ENCODE measurements around the gene SHFL. TPM values are rescaled to one million over a fixed set of nuclear protein-coding genes. Genes with fewer than 3 reads are reported as not detected.

Gene SHFL
- polyA plus RNA-seq, 1 donor from 2014 or later: 1.2 TPM

- H3K36me3 ChIP-seq (ENCODE audit: insufficient read depth, low read length): peaks cover under 1% of the 10 kb centered on the region
- no peak overlapping the region for H3K27ac ChIP-seq (ENCODE audit: low read length)
- no peaks in the 10 kb centered on the region for H3K27me3 ChIP-seq (ENCODE audit: insufficient read depth, low read depth, low read length)
- no peaks in the 10 kb centered on the region for H3K9me2 ChIP-seq (ENCODE audit: insufficient read depth, low read length)
- no peak overlapping the region for H3K4me2 ChIP-seq (ENCODE audit: low read length)
- H2AFZ ChIP-seq (ENCODE audit: low read depth, low read length): no peak overlapping the region
- H3F3A ChIP-seq (ENCODE audit: insufficient read depth, low read length, poor library complexity, severe bottlenecking): no peaks in the 10 kb centered on the region
- H3K79me2 ChIP-seq (replicated peaks; ENCODE audit: insufficient read depth, low read length): peaks cover 5% of the 10 kb centered on the region
- H4K20me1 ChIP-seq (ENCODE audit: insufficient read depth): no peaks in the 10 kb centered on the region
- TF ChIP-seq, protein P1, sequence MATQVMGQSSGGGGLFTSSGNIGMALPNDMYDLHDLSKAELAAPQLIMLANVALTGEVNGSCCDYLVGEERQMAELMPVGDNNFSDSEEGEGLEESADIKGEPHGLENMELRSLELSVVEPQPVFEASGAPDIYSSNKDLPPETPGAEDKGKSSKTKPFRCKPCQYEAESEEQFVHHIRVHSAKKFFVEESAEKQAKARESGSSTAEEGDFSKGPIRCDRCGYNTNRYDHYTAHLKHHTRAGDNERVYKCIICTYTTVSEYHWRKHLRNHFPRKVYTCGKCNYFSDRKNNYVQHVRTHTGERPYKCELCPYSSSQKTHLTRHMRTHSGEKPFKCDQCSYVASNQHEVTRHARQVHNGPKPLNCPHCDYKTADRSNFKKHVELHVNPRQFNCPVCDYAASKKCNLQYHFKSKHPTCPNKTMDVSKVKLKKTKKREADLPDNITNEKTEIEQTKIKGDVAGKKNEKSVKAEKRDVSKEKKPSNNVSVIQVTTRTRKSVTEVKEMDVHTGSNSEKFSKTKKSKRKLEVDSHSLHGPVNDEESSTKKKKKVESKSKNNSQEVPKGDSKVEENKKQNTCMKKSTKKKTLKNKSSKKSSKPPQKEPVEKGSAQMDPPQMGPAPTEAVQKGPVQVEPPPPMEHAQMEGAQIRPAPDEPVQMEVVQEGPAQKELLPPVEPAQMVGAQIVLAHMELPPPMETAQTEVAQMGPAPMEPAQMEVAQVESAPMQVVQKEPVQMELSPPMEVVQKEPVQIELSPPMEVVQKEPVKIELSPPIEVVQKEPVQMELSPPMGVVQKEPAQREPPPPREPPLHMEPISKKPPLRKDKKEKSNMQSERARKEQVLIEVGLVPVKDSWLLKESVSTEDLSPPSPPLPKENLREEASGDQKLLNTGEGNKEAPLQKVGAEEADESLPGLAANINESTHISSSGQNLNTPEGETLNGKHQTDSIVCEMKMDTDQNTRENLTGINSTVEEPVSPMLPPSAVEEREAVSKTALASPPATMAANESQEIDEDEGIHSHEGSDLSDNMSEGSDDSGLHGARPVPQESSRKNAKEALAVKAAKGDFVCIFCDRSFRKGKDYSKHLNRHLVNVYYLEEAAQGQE (IDR thresholded peaks at IDR 0.05; ENCODE audit: borderline replicate concordance): no peak
- TF ChIP-seq POLR2AphosphoS5 (IDR thresholded peaks at IDR 0.05) (no peak), RAD21 (conservative IDR thresholded peaks at IDR 0.05) (no peak), TAF1 (IDR thresholded peaks at IDR 0.05; ENCODE audit: low read depth) (no peak), EP300 (conservative IDR thresholded peaks at IDR 0.05; ENCODE audit: poor library complexity, severe bottlenecking) (no peak), MXI1 (conservative IDR thresholded peaks at IDR 0.05; ENCODE audit: poor library complexity, severe bottlenecking) (no peak), SMC3 (conservative IDR thresholded peaks at IDR 0.05; ENCODE audit: poor library complexity) (no peak), EZH2 (IDR thresholded peaks at IDR 0.05; ENCODE audit: borderline replicate concordance, insufficient read depth, low read length, poor library complexity, severe bottlenecking) (no peak)
- TF ChIP-seq, protein P2, sequence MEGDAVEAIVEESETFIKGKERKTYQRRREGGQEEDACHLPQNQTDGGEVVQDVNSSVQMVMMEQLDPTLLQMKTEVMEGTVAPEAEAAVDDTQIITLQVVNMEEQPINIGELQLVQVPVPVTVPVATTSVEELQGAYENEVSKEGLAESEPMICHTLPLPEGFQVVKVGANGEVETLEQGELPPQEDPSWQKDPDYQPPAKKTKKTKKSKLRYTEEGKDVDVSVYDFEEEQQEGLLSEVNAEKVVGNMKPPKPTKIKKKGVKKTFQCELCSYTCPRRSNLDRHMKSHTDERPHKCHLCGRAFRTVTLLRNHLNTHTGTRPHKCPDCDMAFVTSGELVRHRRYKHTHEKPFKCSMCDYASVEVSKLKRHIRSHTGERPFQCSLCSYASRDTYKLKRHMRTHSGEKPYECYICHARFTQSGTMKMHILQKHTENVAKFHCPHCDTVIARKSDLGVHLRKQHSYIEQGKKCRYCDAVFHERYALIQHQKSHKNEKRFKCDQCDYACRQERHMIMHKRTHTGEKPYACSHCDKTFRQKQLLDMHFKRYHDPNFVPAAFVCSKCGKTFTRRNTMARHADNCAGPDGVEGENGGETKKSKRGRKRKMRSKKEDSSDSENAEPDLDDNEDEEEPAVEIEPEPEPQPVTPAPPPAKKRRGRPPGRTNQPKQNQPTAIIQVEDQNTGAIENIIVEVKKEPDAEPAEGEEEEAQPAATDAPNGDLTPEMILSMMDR (IDR thresholded peaks at IDR 0.05; ENCODE audit: poor library complexity, severe bottlenecking): no peak
- H3K4me3 ChIP-seq (ENCODE audit: low read length): no peak overlapping the region
- no peaks in the 10 kb centered on the region for H3K9me3 ChIP-seq (ENCODE audit: low read length)
- no peak overlapping the region for H3K9ac ChIP-seq (ENCODE audit: low read length)
Measured at GRCh38 chr19:10112037-10112761, 26.1 kb downstream of the SHFL start.

DNA sequence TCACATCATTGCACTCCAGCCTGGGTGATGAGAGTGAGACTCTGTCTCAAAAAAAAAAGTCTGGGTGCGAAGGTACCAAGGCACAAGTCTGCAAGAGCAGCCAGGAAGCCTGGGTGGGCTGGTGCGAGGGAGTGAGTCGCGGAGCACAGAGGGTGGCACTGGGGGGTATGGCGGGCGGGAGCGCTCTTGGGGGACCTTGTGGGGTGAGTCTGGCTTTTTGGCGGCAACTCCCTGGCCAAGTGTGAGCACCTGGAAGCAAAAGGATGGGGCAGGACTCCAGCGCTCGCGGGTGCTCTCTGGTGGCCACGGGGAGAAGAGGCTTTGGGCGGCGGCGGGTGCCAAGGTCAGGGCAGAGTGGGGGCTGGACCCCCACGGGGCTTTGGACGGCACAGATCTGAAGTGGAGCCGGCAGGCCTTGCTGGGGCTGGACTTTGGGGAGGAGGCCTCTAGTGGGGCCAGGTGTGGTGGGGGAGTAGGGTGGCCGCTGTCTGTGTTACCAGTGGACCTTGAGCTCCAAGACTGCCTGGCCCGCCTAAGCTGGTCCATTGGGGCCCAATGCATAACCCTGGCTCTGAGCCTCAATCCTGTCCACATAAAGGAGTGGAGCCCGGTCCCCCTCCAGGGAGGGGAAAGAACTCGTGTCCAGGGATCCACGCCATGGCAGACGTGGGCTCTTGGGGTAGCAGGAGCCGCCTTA, 26.9 kb downstream of the SHFL start:
- H3K27me3 ChIP-seq (ENCODE audit: insufficient read depth, low read depth, low read length): no peaks in the 10 kb centered on the region
- no peaks in the 10 kb centered on the region for H3K79me2 ChIP-seq (replicated peaks; ENCODE audit: insufficient read depth, low read length)
- H3K27ac ChIP-seq (ENCODE audit: low read length): no peak overlapping the region
- peaks cover 8% of the 10 kb centered on the region for H3K36me3 ChIP-seq (ENCODE audit: insufficient read depth, low read length)
- no peaks in the 10 kb centered on the region for H3F3A ChIP-seq (ENCODE audit: insufficient read depth, low read length, poor library complexity, severe bottlenecking)
- H3K4me2 ChIP-seq (ENCODE audit: low read length): no peak overlapping the region
- H3K9me3 ChIP-seq (ENCODE audit: low read length): no peaks in the 10 kb centered on the region
- H3K9ac ChIP-seq (ENCODE audit: low read length): no peak overlapping the region
- H3K4me3 ChIP-seq (ENCODE audit: low read length): no peak overlapping the region
- no peaks in the 10 kb centered on the region for H3K9me2 ChIP-seq (ENCODE audit: insufficient read depth, low read length)
- no peak overlapping the region for H2AFZ ChIP-seq (ENCODE audit: low read depth, low read length)
- H4K20me1 ChIP-seq (ENCODE audit: insufficient read depth): no peaks in the 10 kb centered on the region
- TF ChIP-seq POLR2AphosphoS5 (IDR thresholded peaks at IDR 0.05) (no peak), EP300 (conservative IDR thresholded peaks at IDR 0.05; ENCODE audit: poor library complexity, severe bottlenecking) (no peak), RAD21 (conservative IDR thresholded peaks at IDR 0.05) (peak; percentile 23), SMC3 (conservative IDR thresholded peaks at IDR 0.05; ENCODE audit: poor library complexity) (peak; percentile 50)
- TF ChIP-seq, protein P1 (IDR thresholded peaks at IDR 0.05; ENCODE audit: borderline replicate concordance): no peak
- TF ChIP-seq, protein P2 (IDR thresholded peaks at IDR 0.05; ENCODE audit: poor library complexity, severe bottlenecking): peak; percentile 50

Data from neural cell (in vitro differentiated cells).